SU-DHL-6 (cell line): Measurements from ENCODE around the gene IL24.

Experiments
- H2AFZ ChIP-seq: fragments of 200-600 bp; sonication (generic); 2 replicates; pipeline ENCODE4 v1.6.1; 2014; ENCODE audit warnings: low read depth, mild to moderate bottlenecking, moderate library complexity, mixed read lengths, antibody characterized with exemption, low read length; ENCODE audit not compliant: severe bottlenecking
- H3F3A ChIP-seq: fragments of 200-600 bp; shearing (Covaris generic); 2 replicates; pipeline ENCODE4 v1.6.0; 2016; ENCODE audit warnings: antibody characterized with exemption, mild to moderate bottlenecking; ENCODE audit not compliant: insufficient read depth
- H3K27ac ChIP-seq: fragments of 200-600 bp; sonication (generic); 2 replicates; pipeline ENCODE4 v1.5.1; 2016; ENCODE audit warnings: low read depth, mild to moderate bottlenecking, low read length, moderate library complexity, mixed read lengths
- H3K27me3 ChIP-seq: fragments of 200-600 bp; sonication (generic), shearing (Covaris generic); 2 replicates; pipeline ENCODE4 v1.6.0; 2014; ENCODE audit warnings: mild to moderate bottlenecking, low read length
- H3K36me3 ChIP-seq: fragments of 200-600 bp; sonication (generic); 2 replicates; pipeline ENCODE4 v1.6.1; 2014; ENCODE audit warnings: mild to moderate bottlenecking, low read length, mixed read lengths
- H3K4me2 ChIP-seq: fragments of 300-600, 200-600 bp; shearing (Covaris generic), sonication (generic); 2 replicates; pipeline ENCODE4 v1.6.0; 2014; ENCODE audit warnings: low read length, low read depth, mild to moderate bottlenecking; ENCODE audit not compliant: poor library complexity, severe bottlenecking
- H3K4me3 ChIP-seq: fragments of 200-600 bp; sonication (generic); 2 replicates; pipeline ENCODE4 v1.5.1; 2014; ENCODE audit warnings: antibody characterized with exemption, low read length, mild to moderate bottlenecking, mixed read lengths; ENCODE audit not compliant: insufficient read depth, poor library complexity, severe bottlenecking
- H3K79me2 ChIP-seq: fragments of 200-600 bp; sonication (generic); 2 replicates; pipeline ENCODE4 v1.6.1; 2014; ENCODE audit warnings: mild to moderate bottlenecking, low read length, moderate library complexity; ENCODE audit not compliant: insufficient read depth
- H3K9ac ChIP-seq: fragments of 200-600 bp; sonication (generic); 2 replicates; pipeline ENCODE4 v1.7.0; 2014; ENCODE audit warnings: mild to moderate bottlenecking, low read length
- H3K9me2 ChIP-seq: fragments of 200-600 bp; sonication (generic); replicated peaks from 2 replicates; pipeline ENCODE4 v1.6.1; 2014; ENCODE audit warnings: low read length; ENCODE audit not compliant: insufficient read depth
- H3K9me3 ChIP-seq: fragments of 200-600 bp; sonication (generic); 2 replicates; pipeline ENCODE4 v1.6.1; 2014; ENCODE audit warnings: low read length, mixed read lengths; ENCODE audit not compliant: insufficient read depth
- H4K20me1 ChIP-seq: fragments of 200-600 bp; sonication (generic); 2 replicates; pipeline ENCODE4 v1.6.1; 2014; ENCODE audit warnings: low read depth, mild to moderate bottlenecking, antibody characterized with exemption, low read length, moderate library complexity, mixed read lengths
- CTCF ChIP-seq: fragments of 200-600 bp; sonication (generic); IDR thresholded peaks from one replicate; pipeline ENCODE4 v1.5.1; 2017; ENCODE audit warnings: antibody characterized with exemption, mild to moderate bottlenecking, low read length, moderate library complexity; ENCODE audit not compliant: insufficient read depth, poor library complexity, severe bottlenecking
- EZH2phosphoT487 ChIP-seq: fragments of 200-600 bp; sonication (generic), shearing (Covaris generic); conservative IDR thresholded peaks from 2 replicates; pipeline ENCODE4 v1.6.1; 2018; ENCODE audit warnings: mild to moderate bottlenecking, antibody characterized with exemption, low read length, moderate library complexity, mixed read lengths

The IL24 gene

GRCh38 chr1:206933333-206933945 is 36.2 kb downstream of the IL24 start:
- H3K27ac ChIP-seq = no peak overlapping the region

DNA sequence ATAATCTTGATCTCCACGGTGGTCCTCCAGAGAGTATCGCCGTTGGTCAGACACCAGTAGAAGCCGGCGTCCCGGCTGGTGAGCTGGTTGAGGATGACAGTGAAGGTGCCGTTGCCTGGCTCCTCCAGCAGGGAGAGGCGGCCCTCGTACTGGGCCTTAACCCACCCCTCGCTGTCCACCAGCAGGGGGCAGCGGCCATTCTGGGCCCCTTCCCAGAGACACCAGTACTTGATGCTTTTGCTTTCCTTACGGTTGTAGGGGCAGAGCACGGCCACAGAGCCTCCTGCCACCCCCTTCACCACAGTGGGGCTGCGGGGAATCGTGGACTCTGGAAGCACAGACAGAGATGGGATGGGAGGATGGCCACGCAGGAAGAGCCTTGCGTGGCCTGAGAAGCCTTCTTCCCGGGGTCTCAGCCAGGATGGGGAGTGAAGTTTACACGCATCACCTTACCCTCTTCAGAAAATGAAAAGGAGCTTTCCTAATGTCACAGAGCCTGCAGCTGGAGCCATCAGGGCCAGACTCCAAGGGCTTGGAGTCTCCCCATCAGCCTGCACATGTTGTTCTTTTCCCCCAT is 38.3 kb downstream of the IL24 start:
- Histone ChIP-seq H3K27ac (no peak overlapping the region), H3F3A (0 out of 2 replicates have a peak, but pooled peaks cover 5% of the 10 kb centered on the region), H2AFZ (no peak overlapping the region), H3K27me3 (no peaks in the 10 kb centered on the region), H3K4me2 (no peak overlapping the region), H3K9me3 (no peaks in the 10 kb centered on the region), H3K9me2 (no peaks in the 10 kb centered on the region), H4K20me1 (no peaks in the 10 kb centered on the region), H3K79me2 (no peaks in the 10 kb centered on the region), H3K36me3 (no peaks in the 10 kb centered on the region), H3K9ac (no peak overlapping the region), H3K4me3 (no peak overlapping the region)
- no peak for TF ChIP-seq EZH2phosphoT487
- TF ChIP-seq CTCF = peak; percentile 24

More at GRCh38 chr1:206933333-206933945, 36.2 kb downstream of the IL24 start:
- Histone ChIP-seq H3K4me2 (no peak overlapping the region), H3K27me3 (no peaks in the 10 kb centered on the region), H3K79me2 (no peaks in the 10 kb centered on the region), H2AFZ (no peak overlapping the region), H3F3A (0 out of 2 replicates have a peak, but pooled peaks cover 8% of the 10 kb centered on the region), H3K9me3 (no peaks in the 10 kb centered on the region), H3K9ac (no peak overlapping the region), H4K20me1 (no peaks in the 10 kb centered on the region), H3K4me3 (no peak overlapping the region), H3K9me2 (no peaks in the 10 kb centered on the region), H3K36me3 (no peaks in the 10 kb centered on the region)
- TF ChIP-seq CTCF (peak; percentile 85), EZH2phosphoT487 (no peak)

GRCh38 chr1:206937425-206937824 is 40.2 kb downstream of the IL24 start:
- Histone ChIP-seq H3K36me3 (no peaks in the 10 kb centered on the region), H3K79me2 (no peaks in the 10 kb centered on the region), H4K20me1 (no peaks in the 10 kb centered on the region), H3F3A (no peaks in the 10 kb centered on the region), H3K9me2 (no peaks in the 10 kb centered on the region), H2AFZ (no peak overlapping the region), H3K27me3 (no peaks in the 10 kb centered on the region), H3K4me3 (no peak overlapping the region), H3K4me2 (no peak overlapping the region), H3K9me3 (no peaks in the 10 kb centered on the region), H3K9ac (no peak overlapping the region), H3K27ac (no peak overlapping the region)
- TF ChIP-seq CTCF (no peak), EZH2phosphoT487 (no peak)
